ENCODE results near the gene NEDD4L. TPM values are rescaled to one million over a fixed set of nuclear protein-coding genes. Genes with fewer than 3 reads are reported as not detected.

The NEDD4L gene
- polyA plus RNA-seq, 1 of the 3 experiments (the other 2 are of a cell fraction) = 13.2 TPM

DNA sequence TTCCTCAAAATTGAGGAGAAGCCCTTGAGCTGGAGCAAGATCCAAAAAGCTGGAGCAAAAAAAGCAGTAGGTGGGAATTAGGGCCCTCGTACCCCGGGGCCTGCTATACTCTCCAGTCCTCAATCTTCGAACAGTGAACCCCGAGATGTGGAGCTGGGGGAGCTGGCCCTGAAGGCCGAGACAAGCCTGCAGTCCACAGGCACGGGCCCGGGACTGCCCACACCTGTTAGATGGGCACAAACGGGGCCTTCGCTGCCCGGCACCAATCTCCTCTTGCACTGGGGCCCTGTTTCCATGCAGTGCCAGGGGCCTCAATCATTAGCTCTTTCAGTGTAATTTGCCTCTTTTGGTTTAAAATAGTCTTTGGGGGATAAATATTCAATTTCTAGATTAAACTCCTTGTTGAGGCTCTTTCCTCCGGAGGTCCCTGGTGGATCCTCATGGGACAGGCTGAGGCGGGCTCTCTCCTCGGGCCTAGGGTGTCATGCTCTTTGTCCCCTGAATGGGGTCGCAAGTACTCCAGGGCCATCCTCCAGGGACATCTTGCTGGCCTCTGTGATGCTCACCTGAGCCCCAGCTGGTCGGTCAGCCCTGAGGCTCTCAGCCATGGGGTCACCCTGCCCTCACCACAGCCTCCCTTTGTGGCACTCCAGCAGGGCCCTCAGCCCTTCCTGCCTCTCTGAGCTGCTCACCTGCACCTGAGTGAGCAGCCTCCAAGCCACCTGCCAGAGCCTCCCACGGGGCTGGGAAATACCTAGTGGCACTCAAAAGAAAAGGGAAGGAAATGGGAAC is 361.3 kb downstream of the NEDD4L start (continued):
- TF ChIP-seq, protein P1, sequence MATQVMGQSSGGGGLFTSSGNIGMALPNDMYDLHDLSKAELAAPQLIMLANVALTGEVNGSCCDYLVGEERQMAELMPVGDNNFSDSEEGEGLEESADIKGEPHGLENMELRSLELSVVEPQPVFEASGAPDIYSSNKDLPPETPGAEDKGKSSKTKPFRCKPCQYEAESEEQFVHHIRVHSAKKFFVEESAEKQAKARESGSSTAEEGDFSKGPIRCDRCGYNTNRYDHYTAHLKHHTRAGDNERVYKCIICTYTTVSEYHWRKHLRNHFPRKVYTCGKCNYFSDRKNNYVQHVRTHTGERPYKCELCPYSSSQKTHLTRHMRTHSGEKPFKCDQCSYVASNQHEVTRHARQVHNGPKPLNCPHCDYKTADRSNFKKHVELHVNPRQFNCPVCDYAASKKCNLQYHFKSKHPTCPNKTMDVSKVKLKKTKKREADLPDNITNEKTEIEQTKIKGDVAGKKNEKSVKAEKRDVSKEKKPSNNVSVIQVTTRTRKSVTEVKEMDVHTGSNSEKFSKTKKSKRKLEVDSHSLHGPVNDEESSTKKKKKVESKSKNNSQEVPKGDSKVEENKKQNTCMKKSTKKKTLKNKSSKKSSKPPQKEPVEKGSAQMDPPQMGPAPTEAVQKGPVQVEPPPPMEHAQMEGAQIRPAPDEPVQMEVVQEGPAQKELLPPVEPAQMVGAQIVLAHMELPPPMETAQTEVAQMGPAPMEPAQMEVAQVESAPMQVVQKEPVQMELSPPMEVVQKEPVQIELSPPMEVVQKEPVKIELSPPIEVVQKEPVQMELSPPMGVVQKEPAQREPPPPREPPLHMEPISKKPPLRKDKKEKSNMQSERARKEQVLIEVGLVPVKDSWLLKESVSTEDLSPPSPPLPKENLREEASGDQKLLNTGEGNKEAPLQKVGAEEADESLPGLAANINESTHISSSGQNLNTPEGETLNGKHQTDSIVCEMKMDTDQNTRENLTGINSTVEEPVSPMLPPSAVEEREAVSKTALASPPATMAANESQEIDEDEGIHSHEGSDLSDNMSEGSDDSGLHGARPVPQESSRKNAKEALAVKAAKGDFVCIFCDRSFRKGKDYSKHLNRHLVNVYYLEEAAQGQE (IDR thresholded peaks at IDR 0.05; ENCODE audit: low read depth, low read length) = no peak
- TF ChIP-seq SMC3 (IDR thresholded peaks at IDR 0.05; ENCODE audit: low read depth, low read length) (no peak), FOXJ3 (CRISPR knock-in tag; IDR thresholded peaks at IDR 0.05) (no peak), FOXM1 (IDR thresholded peaks at IDR 0.05; ENCODE audit: low read depth) (no peak)
- TF ChIP-seq, protein P2, sequence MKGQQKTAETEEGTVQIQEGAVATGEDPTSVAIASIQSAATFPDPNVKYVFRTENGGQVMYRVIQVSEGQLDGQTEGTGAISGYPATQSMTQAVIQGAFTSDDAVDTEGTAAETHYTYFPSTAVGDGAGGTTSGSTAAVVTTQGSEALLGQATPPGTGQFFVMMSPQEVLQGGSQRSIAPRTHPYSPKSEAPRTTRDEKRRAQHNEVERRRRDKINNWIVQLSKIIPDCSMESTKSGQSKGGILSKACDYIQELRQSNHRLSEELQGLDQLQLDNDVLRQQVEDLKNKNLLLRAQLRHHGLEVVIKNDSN (IDR thresholded peaks at IDR 0.05; ENCODE audit: borderline replicate concordance, low read depth) = no peak

DNA sequence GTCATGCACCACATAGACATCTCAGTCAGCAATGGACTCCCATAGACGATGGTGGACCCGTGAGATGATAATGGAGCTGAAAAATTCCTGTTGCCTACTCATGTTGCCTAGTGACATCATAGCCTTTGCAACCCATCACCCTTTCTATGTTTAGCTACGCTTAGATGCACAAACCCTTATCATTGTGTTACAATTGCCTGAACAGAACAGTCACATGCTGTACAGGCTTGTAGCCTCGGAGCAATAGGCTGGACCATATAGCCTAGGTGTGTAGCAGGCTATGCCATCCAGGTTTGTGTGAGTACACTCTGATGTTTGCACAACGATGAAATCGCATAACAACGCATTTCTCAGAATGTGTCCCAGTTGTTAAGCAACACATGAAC is 363.2 kb downstream of the NEDD4L start:
- POLR2A ChIA-PET = no interaction called here
- 81% methylated on average over 7 of the region's 7 CpGs for WGBS (ENCODE audit: low lambda C conversion rate)
- DNase-seq = no peak
- TF ChIP-seq, protein P3, sequence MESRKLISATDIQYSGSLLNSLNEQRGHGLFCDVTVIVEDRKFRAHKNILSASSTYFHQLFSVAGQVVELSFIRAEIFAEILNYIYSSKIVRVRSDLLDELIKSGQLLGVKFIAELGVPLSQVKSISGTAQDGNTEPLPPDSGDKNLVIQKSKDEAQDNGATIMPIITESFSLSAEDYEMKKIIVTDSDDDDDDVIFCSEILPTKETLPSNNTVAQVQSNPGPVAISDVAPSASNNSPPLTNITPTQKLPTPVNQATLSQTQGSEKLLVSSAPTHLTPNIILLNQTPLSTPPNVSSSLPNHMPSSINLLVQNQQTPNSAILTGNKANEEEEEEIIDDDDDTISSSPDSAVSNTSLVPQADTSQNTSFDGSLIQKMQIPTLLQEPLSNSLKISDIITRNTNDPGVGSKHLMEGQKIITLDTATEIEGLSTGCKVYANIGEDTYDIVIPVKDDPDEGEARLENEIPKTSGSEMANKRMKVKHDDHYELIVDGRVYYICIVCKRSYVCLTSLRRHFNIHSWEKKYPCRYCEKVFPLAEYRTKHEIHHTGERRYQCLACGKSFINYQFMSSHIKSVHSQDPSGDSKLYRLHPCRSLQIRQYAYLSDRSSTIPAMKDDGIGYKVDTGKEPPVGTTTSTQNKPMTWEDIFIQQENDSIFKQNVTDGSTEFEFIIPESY (IDR thresholded peaks at IDR 0.05; ENCODE audit: borderline replicate concordance, low read depth) = no peak
- TF ChIP-seq ELF1 (IDR thresholded peaks at IDR 0.05) = no peak
- TF ChIP-seq SIN3A (IDR thresholded peaks at IDR 0.05; ENCODE audit: borderline replicate concordance, low read depth, low read length) = no peak
- TF ChIP-seq, protein P4, sequence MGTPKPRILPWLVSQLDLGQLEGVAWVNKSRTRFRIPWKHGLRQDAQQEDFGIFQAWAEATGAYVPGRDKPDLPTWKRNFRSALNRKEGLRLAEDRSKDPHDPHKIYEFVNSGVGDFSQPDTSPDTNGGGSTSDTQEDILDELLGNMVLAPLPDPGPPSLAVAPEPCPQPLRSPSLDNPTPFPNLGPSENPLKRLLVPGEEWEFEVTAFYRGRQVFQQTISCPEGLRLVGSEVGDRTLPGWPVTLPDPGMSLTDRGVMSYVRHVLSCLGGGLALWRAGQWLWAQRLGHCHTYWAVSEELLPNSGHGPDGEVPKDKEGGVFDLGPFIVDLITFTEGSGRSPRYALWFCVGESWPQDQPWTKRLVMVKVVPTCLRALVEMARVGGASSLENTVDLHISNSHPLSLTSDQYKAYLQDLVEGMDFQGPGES (IDR thresholded peaks at IDR 0.05; ENCODE audit: low read depth, low read length) = no peak
- TF ChIP-seq TCF12 (IDR thresholded peaks at IDR 0.05) = no peak
- TF ChIP-seq, protein P5, sequence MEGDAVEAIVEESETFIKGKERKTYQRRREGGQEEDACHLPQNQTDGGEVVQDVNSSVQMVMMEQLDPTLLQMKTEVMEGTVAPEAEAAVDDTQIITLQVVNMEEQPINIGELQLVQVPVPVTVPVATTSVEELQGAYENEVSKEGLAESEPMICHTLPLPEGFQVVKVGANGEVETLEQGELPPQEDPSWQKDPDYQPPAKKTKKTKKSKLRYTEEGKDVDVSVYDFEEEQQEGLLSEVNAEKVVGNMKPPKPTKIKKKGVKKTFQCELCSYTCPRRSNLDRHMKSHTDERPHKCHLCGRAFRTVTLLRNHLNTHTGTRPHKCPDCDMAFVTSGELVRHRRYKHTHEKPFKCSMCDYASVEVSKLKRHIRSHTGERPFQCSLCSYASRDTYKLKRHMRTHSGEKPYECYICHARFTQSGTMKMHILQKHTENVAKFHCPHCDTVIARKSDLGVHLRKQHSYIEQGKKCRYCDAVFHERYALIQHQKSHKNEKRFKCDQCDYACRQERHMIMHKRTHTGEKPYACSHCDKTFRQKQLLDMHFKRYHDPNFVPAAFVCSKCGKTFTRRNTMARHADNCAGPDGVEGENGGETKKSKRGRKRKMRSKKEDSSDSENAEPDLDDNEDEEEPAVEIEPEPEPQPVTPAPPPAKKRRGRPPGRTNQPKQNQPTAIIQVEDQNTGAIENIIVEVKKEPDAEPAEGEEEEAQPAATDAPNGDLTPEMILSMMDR (IDR thresholded peaks at IDR 0.05) = no peak
- no peak for TF ChIP-seq CHD2 (IDR thresholded peaks at IDR 0.05; ENCODE audit: low read length, partially characterized antibody)
- TF ChIP-seq RAD21 (IDR thresholded peaks at IDR 0.05; ENCODE audit: low read length) = no peak
- TF ChIP-seq GATA2 (CRISPR knock-in tag; IDR thresholded peaks at IDR 0.05) = no peak
- no peak for TF ChIP-seq JUND (IDR thresholded peaks at IDR 0.05)
- TF ChIP-seq YY1 (IDR thresholded peaks at IDR 0.05; ENCODE audit: low read depth) = no peak
- TF ChIP-seq MXI1 (IDR thresholded peaks at IDR 0.05; ENCODE audit: low read depth, low read length) = no peak
- no peak for TF ChIP-seq MEF2A (IDR thresholded peaks at IDR 0.05; ENCODE audit: borderline replicate concordance, low read depth)
- TF ChIP-seq, protein P2 (IDR thresholded peaks at IDR 0.05; ENCODE audit: borderline replicate concordance, low read depth) = no peak
- TF ChIP-seq TEAD4 (IDR thresholded peaks at IDR 0.05; ENCODE audit: borderline replicate concordance, insufficient read depth) = no peak

More for the DNA sequence above, 363.2 kb downstream of the NEDD4L start:
- Histone ChIP-seq H3K27me3 (ENCODE audit: insufficient read depth) (no peaks in the 10 kb centered on the region), H3K9me3 (no peaks in the 10 kb centered on the region), H4K20me1 (ENCODE audit: insufficient read depth) (no peaks in the 10 kb centered on the region), H2AFZ (ENCODE audit: low read depth) (no peak overlapping the region), H3K9ac (no peak overlapping the region), H3K36me3 (replicated peaks in 1 of 2; ENCODE audit: control insufficient read depth in 1 of 2, insufficient read depth in 2 of 2, low read length in 1 of 2) (no peaks in the 10 kb centered on the region), H3K4me2 (no peak overlapping the region), H3K4me3 (ENCODE audit: low read depth in 2 of 2, low read length in 1 of 2) (no peak overlapping the region), H3K27ac (ENCODE audit: low read depth in 2 of 2, low read length in 1 of 2) (no peak overlapping the region), H3K9me2 (no peaks in the 10 kb centered on the region), H3F3A (replicated peaks; ENCODE audit: insufficient read depth) (no peaks in the 10 kb centered on the region), H3K4me1 (ENCODE audit: control insufficient read depth in 1 of 2, insufficient read depth in 2 of 2, low read depth in 1 of 2, low read length in 1 of 2) (peaks cover 0 to under 1% of the 10 kb centered on the region in 2 experiments; a peak in 1 of 4 replicates), H3K79me2 (ENCODE audit: insufficient read depth) (no peaks in the 10 kb centered on the region)
- CTCF ChIA-PET = interaction anchor here (1.0 to 1.4 kb wide), 4 partner anchors 8 to 525 kb away, joined by 3 to 4 read pairs (median 3); no protein-coding TSS in a partner anchor

Measured in SK-N-SH (cell line).